ENCODE measurements around the gene MDM2.

- TF ChIP-seq CTCF (IDR thresholded peaks at IDR 0.05 in 8 of 11, conservative IDR thresholded peaks at IDR 0.05 in 3 of 11): no peak
- TF ChIP-seq POLR2A (IDR thresholded peaks at IDR 0.05): no peak
- no peak for TF ChIP-seq POLR2AphosphoS5 (IDR thresholded peaks at IDR 0.05)
Observed at GRCh38 chr12:68761442-68761812, 46.5 kb upstream of the MDM2 start.

Data from spleen (tissue), 7 donors.